OCI-LY7 (cell line): ENCODE data around the gene ESRRG. TPM values are rescaled to one million over a fixed set of nuclear protein-coding genes. Genes with fewer than 3 reads are reported as not detected.

Source experiments
- BruUV-seq: library from RNA; stranded (reverse); fragments of 400-500 nt; replicated peaks from 2 replicates; lab custom pipeline; 2021; lab: Mats Ljungman, UMichigan
- CTCF ChIA-PET: fragments of 300-600 bp; sonication (Branson Sonifier 250); formaldehyde crosslinking; loops from one replicate; lab custom pipeline; 2022; ENCODE audit warnings: antibody characterized with exemption; ENCODE audit not compliant: unreplicated experiment; lab: Charles Lee
- POLR2A ChIA-PET: fragments of 300-600 bp; sonication (Branson Sonifier 250); formaldehyde crosslinking; loops from one replicate; lab custom pipeline; 2022; ENCODE audit warnings: antibody characterized with exemption; lab: Charles Lee
- DNase-seq: peaks from one replicate; pipeline ENCODE4 v3.0.0-alpha.2; 2015; ENCODE audit warnings: low spot score
- H2AFZ ChIP-seq: fragments of 200-600 bp; sonication (generic), shearing (Covaris generic); 2 replicates; pipeline ENCODE4 v1.6.1; 2014; ENCODE audit warnings: mild to moderate bottlenecking, antibody characterized with exemption, low read length, moderate library complexity
- H3K27ac ChIP-seq: fragments of 200-600 bp; sonication (generic); 2 replicates; pipeline ENCODE4 v1.5.1; 2014; ENCODE audit warnings: mixed run types, low read depth, mild to moderate bottlenecking, moderate library complexity, low read length, inconsistent platforms; ENCODE audit not compliant: poor library complexity, severe bottlenecking
- H3K36me3 ChIP-seq: fragments of 200-600 bp; sonication (generic); 2 replicates; pipeline ENCODE4 v1.6.1; 2014; ENCODE audit warnings: mild to moderate bottlenecking, antibody characterized with exemption, low read length, moderate library complexity, mixed read lengths; ENCODE audit not compliant: insufficient read depth
- H3K4me1 ChIP-seq: fragments of 200-600 bp; sonication (generic); 2 replicates; pipeline ENCODE4 v1.5.1; 2014; ENCODE audit warnings: mild to moderate bottlenecking, low read length; ENCODE audit not compliant: insufficient read depth, poor library complexity, severe bottlenecking
- H3K4me2 ChIP-seq: fragments of 200-600 bp; sonication (generic); 2 replicates; pipeline ENCODE4 v1.6.1; 2014; ENCODE audit warnings: mild to moderate bottlenecking, low read length
- H3K4me3 ChIP-seq: fragments of 200-600 bp; sonication (generic); 2 replicates; pipeline ENCODE4 v1.5.1; 2014; ENCODE audit warnings: mild to moderate bottlenecking, low read depth, low read length; ENCODE audit not compliant: poor library complexity, severe bottlenecking
- H3K79me2 ChIP-seq: fragments of 200-600 bp; sonication (generic); 2 replicates; pipeline ENCODE4 v1.6.1; 2016; ENCODE audit warnings: low read depth, mild to moderate bottlenecking, low read length, moderate library complexity, mixed read lengths; ENCODE audit not compliant: insufficient read depth
- H3K9me2 ChIP-seq: fragments of 200-600 bp; sonication (generic); 2 replicates; pipeline ENCODE4 v1.6.1; 2016; ENCODE audit warnings: mild to moderate bottlenecking, low read length, mixed read lengths; ENCODE audit not compliant: insufficient read depth
- H3K9me3 ChIP-seq: fragments of 200-600 bp; sonication (generic); 2 replicates; pipeline ENCODE4 v1.6.1; 2014; ENCODE audit warnings: mild to moderate bottlenecking, mixed run types, low read length, mixed read lengths
- H4K20me1 ChIP-seq: fragments of 200-600 bp; sonication (generic); 2 replicates; pipeline ENCODE4 v1.6.1; 2014; ENCODE audit warnings: mild to moderate bottlenecking, antibody characterized with exemption, low read length, moderate library complexity, mixed read lengths; ENCODE audit not compliant: insufficient read depth
- EZH2phosphoT487 ChIP-seq: fragments of 200-600 bp; sonication (generic); IDR thresholded peaks from 2 replicates; pipeline ENCODE4 v1.6.1; 2018; ENCODE audit warnings: low read depth, borderline replicate concordance, mild to moderate bottlenecking, mixed run types, antibody characterized with exemption, low read length, moderate library complexity, mixed read lengths
- intact Hi-C: fragments of 100-400 bp; cut with micrococcal nuclease; formaldehyde crosslinking; loops from one replicate; pipeline ENCODE4 v1.10.0; 2022; ENCODE audit not compliant: unreplicated experiment
- total RNA-seq, 2 experiments: library from RNA; depleted of rRNA in 1 of 2; stranded (reverse); fragments of >200 nt in 1 of 2; shearing (Covaris generic) in 1 of 2; gene quantifications; 2 replicates each; pipeline ENCODE4 v1.2.3, GENCODE V29; 2014 to 2022
- TF ChIP-seq, protein P1 (sequence below): fragments of 200-600 bp; sonication (generic); conservative IDR thresholded peaks from 2 replicates; pipeline ENCODE4 v1.5.1; 2014; ENCODE audit warnings: mild to moderate bottlenecking, antibody characterized with exemption, low read length, moderate library complexity, mixed read lengths

ESRRG gene
- total RNA-seq, 2 experiments from 2014 or later, result not detected

DNA sequence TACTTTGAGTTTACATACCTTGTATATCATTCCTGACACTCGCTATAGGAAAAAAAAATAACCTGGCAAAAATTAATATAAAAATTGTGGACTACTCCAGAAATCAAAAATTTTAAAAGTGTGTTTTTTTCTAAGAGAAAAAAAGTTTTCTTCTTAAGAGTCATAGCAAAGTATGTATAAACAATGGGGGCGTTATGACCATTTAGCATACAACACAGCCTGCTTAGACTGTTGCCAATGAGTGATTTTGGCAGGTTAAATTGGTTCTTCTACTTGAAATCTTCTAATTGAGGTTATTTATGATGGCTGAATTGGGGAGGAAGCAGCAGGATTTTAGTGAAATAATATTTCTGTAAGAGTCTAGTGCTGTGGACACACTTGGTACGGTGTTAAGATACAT is 169.5 kb downstream of the ESRRG start:
- ChIA-PET POLR2A (no interaction called here), CTCF (no interaction called here)
- Histone ChIP-seq H3K4me3 (no peak overlapping the region), H3K36me3 (no peaks in the 10 kb centered on the region), H3K9me2 (no peaks in the 10 kb centered on the region), H3K4me1 (no peaks in the 10 kb centered on the region), H3K4me2 (no peak overlapping the region), H3K79me2 (no peaks in the 10 kb centered on the region), H4K20me1 (no peaks in the 10 kb centered on the region), H3K9me3 (no peaks in the 10 kb centered on the region), H3K27ac (no peak overlapping the region), H2AFZ (no peak overlapping the region)
- intact Hi-C loops, result no loop called here
- no TSS peak for BruUV-seq
- TF ChIP-seq EZH2phosphoT487, result no peak
- TF ChIP-seq, protein P1, sequence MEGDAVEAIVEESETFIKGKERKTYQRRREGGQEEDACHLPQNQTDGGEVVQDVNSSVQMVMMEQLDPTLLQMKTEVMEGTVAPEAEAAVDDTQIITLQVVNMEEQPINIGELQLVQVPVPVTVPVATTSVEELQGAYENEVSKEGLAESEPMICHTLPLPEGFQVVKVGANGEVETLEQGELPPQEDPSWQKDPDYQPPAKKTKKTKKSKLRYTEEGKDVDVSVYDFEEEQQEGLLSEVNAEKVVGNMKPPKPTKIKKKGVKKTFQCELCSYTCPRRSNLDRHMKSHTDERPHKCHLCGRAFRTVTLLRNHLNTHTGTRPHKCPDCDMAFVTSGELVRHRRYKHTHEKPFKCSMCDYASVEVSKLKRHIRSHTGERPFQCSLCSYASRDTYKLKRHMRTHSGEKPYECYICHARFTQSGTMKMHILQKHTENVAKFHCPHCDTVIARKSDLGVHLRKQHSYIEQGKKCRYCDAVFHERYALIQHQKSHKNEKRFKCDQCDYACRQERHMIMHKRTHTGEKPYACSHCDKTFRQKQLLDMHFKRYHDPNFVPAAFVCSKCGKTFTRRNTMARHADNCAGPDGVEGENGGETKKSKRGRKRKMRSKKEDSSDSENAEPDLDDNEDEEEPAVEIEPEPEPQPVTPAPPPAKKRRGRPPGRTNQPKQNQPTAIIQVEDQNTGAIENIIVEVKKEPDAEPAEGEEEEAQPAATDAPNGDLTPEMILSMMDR, result no peak
- DNase-seq, result no peak

DNA sequence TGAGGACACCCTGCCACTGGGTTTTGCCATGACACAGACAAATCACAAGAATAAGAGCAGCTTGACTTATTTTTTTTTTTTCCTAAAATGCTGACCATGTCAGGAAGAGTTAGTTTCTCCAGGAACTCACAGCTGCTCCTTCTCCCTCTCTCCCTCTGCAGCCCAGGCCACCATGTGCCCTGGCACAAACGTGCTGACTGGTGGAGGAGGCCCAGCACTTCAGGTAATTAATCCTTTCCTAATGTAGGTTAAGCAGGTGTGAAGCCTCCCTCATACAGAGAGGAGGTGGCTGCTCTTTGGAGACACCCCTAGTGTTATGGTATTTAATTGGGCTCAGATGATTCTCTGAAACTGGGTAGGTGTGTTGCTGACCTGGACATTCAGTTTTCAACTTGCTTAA is 170.2 kb downstream of the ESRRG start:
- H3K4me1 ChIP-seq, result no peaks in the 10 kb centered on the region
- H3K79me2 ChIP-seq, result no peaks in the 10 kb centered on the region
- no peak overlapping the region for H3K27ac ChIP-seq
- no peak overlapping the region for H2AFZ ChIP-seq
- TF ChIP-seq, protein P1, result no peak
- TF ChIP-seq EZH2phosphoT487, result no peak
- CTCF ChIA-PET, result no interaction called here
- no peak for DNase-seq
- H3K9me3 ChIP-seq, result no peaks in the 10 kb centered on the region
- POLR2A ChIA-PET, result interaction anchor here (0.7 kb wide), 1 partner anchor 21 kb away, joined by 3 read pairs; no protein-coding TSS in a partner anchor
- no TSS peak for BruUV-seq
- H4K20me1 ChIP-seq, result no peaks in the 10 kb centered on the region
- no peak overlapping the region for H3K4me2 ChIP-seq
- intact Hi-C loops, result no loop called here
- H3K9me2 ChIP-seq, result no peaks in the 10 kb centered on the region
- no peak overlapping the region for H3K4me3 ChIP-seq
- no peaks in the 10 kb centered on the region for H3K36me3 ChIP-seq

DNA sequence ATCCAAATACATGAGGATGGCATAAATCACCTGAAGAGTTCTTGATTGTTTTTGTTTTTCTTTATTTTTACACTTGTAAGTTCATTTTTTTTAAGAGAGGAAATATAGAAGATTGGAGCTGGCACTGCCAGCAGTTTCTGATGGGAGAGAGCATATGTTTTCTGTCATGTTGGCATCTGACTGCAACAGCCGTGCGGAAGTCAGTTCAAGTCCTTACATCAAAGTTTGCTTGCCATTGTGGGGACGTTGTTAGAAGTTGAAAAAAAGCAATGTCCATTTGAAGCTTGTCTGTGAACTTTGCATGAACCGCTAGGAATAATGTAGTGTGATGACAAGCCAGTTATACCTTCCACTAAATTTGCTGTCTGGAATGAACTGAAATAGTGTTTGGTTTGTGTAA is 173.4 kb downstream of the ESRRG start:
- no peaks in the 10 kb centered on the region for H3K36me3 ChIP-seq
- ChIA-PET CTCF (no interaction called here), POLR2A (interaction anchor here (1.0 kb wide), 1 partner anchor 25 kb away, joined by 3 read pairs; no protein-coding TSS in a partner anchor)
- DNase-seq, result no peak
- no peak overlapping the region for H3K27ac ChIP-seq
- H3K9me3 ChIP-seq, result no peaks in the 10 kb centered on the region
- no TSS peak for BruUV-seq
- no peaks in the 10 kb centered on the region for H3K79me2 ChIP-seq
- no peaks in the 10 kb centered on the region for H3K9me2 ChIP-seq
- H3K4me2 ChIP-seq, result no peak overlapping the region
- no peak overlapping the region for H3K4me3 ChIP-seq
- H4K20me1 ChIP-seq, result no peaks in the 10 kb centered on the region
- H2AFZ ChIP-seq, result no peak overlapping the region
- TF ChIP-seq, protein P1, result no peak
- no peak for TF ChIP-seq EZH2phosphoT487
- no peaks in the 10 kb centered on the region for H3K4me1 ChIP-seq
- intact Hi-C loops, result no loop called here
